ENCODE results near the gene HOXD3.

The HOXD3 gene

DNA sequence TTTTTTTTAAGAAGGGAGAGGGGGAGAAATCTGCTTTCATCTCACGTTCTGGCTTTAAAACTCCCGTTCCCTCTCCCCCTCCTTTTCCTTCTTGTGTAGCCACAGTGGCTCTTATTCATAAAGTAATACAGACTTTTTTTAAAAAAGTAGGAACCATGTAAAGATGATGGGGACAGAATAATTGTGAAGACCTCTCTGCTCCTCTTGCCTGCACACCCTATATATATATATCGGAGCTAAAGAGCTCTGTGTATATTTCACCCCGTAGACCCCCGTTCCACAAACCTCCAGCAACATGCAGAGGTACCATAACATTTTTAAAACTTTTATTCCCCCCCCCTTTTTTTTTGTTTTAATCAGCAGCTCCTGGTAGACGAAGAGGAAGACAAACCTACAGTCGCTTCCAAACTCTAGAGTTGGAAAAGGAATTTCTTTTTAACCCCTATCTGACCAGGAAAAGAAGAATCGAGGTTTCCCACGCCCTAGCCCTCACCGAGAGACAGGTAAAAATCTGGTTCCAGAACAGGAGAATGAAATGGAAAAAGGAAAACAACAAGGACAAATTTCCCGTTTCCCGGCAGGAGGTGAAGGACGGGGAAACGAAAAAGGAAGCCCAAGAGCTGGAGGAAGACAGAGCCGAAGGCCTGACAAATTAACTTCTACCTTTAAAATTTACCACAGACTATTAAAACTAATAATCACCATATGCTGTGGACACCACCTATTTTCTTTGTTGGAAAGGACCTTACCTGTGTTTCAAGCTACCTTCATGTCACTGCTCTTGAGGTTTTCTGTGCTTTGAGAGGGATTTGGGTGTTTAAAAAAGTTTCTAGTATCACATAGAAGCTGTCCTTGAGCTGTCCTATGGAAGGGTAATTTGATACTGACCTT, 25.9 kb upstream of the HOXD3 start:
- no peak for DNase-seq (ENCODE audit: low read depth)
- TF ChIP-seq, protein P1, sequence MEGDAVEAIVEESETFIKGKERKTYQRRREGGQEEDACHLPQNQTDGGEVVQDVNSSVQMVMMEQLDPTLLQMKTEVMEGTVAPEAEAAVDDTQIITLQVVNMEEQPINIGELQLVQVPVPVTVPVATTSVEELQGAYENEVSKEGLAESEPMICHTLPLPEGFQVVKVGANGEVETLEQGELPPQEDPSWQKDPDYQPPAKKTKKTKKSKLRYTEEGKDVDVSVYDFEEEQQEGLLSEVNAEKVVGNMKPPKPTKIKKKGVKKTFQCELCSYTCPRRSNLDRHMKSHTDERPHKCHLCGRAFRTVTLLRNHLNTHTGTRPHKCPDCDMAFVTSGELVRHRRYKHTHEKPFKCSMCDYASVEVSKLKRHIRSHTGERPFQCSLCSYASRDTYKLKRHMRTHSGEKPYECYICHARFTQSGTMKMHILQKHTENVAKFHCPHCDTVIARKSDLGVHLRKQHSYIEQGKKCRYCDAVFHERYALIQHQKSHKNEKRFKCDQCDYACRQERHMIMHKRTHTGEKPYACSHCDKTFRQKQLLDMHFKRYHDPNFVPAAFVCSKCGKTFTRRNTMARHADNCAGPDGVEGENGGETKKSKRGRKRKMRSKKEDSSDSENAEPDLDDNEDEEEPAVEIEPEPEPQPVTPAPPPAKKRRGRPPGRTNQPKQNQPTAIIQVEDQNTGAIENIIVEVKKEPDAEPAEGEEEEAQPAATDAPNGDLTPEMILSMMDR (IDR thresholded peaks at IDR 0.05; ENCODE audit: low read depth, low read length) = no peak
- TF ChIP-seq POLR2A (IDR thresholded peaks at IDR 0.05; ENCODE audit: extremely low read depth, insufficient read length) (no peak), MYC (IDR thresholded peaks at IDR 0.05; ENCODE audit: low read depth, low read length) (no peak)
- TF ChIP-seq, protein P2, sequence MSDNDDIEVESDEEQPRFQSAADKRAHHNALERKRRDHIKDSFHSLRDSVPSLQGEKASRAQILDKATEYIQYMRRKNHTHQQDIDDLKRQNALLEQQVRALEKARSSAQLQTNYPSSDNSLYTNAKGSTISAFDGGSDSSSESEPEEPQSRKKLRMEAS (IDR thresholded peaks at IDR 0.05; ENCODE audit: low read depth, low read length) = no peak
- H3K4me3 ChIP-seq (ENCODE audit: low read depth, low read length) = no peak overlapping the region

DNA sequence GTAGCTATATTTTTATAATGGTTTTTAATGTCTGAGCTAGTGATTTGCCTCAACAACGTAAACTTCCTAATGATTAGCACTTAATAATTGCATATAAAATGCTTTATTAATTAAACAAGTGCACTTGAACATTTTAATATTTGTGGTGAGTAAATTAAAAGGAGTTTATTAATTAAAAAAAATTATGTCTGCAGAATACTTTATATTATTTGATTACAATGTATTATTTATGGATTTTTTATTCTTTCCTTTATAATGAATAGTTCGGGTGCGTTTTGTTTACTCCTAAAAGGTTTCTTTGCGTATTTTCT, 25.3 kb upstream of the HOXD3 start:
- H3K4me3 ChIP-seq (ENCODE audit: low read depth, low read length) = no peak overlapping the region
- TF ChIP-seq MYC (IDR thresholded peaks at IDR 0.05; ENCODE audit: low read depth, low read length) (no peak), POLR2A (IDR thresholded peaks at IDR 0.05; ENCODE audit: extremely low read depth, insufficient read length) (no peak)
- TF ChIP-seq, protein P2 (IDR thresholded peaks at IDR 0.05; ENCODE audit: low read depth, low read length) = no peak
- TF ChIP-seq, protein P1 (IDR thresholded peaks at IDR 0.05; ENCODE audit: low read depth, low read length) = no peak
- no peak for DNase-seq (ENCODE audit: low read depth)

DNA sequence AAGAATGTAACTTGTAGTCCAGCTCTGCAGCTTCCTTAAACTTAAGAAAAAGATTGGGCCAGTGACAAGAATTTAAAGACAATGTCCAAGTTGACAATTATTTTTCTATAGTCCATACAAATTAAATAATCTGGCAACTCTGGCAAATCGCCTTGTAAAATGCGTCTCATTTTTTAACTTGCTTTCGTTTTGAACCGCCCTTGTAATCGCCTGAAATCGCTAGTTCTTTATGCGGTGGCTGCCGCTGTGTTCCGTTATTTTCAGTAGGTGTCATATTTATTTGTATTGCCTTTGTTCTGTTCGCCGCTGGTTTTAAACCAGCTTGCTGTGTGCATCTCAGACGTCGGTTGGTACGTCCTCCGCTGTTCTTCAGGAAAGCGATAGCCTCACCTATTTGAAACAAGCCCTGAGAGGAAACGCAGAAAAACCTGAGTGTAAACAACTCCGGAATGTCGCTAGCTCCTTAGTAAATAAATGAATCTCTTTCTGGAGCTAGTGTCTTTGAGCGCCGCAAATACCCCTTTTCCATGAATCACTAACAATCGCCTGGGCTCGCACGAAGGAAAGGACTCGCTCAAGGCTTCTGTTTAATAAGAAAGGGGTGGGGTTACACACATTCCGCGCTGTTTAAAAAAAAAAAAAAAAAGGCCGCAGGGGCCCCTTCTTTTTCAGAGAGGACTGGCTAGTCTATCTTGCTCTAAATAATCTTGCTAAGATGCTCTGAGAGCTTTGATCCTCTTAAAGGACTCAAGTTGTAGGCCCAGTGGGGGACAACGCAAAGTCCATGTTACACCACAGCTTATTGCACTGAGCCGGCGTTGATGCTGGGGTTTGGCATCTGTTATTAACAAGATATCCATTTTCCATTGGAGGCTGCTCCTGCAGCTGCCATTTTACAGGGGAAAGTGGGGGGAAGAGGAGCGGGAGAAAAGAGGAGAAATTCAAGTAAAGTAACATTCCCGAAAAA, 24.6 kb upstream of the HOXD3 start:
- H3K4me3 ChIP-seq (ENCODE audit: low read depth, low read length) = no peak overlapping the region

DNA sequence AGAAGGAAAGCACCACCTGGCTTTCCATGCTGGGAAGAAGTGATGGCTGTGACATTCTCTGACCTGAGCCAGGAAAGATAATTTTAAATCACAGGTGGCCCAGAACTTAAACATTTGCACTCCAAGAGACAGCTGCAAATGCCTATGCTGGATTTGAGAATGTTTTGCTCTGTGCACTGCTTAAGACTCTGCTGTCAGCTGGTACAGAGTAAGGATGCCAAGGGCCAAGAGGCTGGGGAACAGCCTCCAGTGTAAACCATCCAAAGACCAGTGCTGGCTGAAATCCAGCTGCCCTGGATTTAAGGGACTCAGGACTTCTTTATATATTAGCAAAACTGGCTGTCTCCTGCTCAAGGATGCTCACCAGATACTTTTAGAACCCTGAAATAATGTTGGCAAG, 23.7 kb upstream of the HOXD3 start:
- TF ChIP-seq MYC (IDR thresholded peaks at IDR 0.05; ENCODE audit: low read depth, low read length) = no peak
- TF ChIP-seq, protein P2 (IDR thresholded peaks at IDR 0.05; ENCODE audit: low read depth, low read length) = no peak
- no peak for DNase-seq (ENCODE audit: low read depth)
- H3K4me3 ChIP-seq (ENCODE audit: low read depth, low read length) = no peak overlapping the region

More for the DNA sequence above, 24.6 kb upstream of the HOXD3 start:
- no peak for DNase-seq (ENCODE audit: low read depth)
- no peak for TF ChIP-seq POLR2A (IDR thresholded peaks at IDR 0.05; ENCODE audit: extremely low read depth, insufficient read length)
- TF ChIP-seq, protein P2 (IDR thresholded peaks at IDR 0.05; ENCODE audit: low read depth, low read length) = no peak

DNA sequence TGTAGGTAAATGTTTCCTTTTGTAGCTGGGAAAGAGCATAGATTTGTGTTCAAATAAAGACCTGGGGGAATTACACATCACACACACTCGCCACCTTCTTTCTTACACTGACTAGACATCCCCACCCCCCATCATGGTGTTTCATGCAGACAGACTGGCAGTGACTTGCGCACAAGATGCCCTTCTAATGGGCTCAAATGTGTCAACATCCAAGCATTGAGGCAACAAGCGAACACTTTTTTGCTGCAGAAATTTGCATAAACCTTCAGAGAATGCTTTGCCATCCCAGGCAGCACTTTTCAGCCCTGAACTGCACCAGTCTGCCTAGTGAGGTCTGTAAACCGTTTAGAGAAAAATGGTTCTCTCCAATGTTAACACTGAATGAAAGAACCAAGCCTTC, 23.1 kb upstream of the HOXD3 start:
- DNase-seq (ENCODE audit: low read depth) = no peak
- H3K4me3 ChIP-seq (ENCODE audit: low read depth, low read length) = no peak overlapping the region
- TF ChIP-seq, protein P2 (IDR thresholded peaks at IDR 0.05; ENCODE audit: low read depth, low read length) = no peak
- TF ChIP-seq MYC (IDR thresholded peaks at IDR 0.05; ENCODE audit: low read depth, low read length) (no peak), POLR2A (IDR thresholded peaks at IDR 0.05; ENCODE audit: extremely low read depth, insufficient read length) (no peak)
- TF ChIP-seq, protein P1 (IDR thresholded peaks at IDR 0.05; ENCODE audit: low read depth, low read length) = no peak

DNA sequence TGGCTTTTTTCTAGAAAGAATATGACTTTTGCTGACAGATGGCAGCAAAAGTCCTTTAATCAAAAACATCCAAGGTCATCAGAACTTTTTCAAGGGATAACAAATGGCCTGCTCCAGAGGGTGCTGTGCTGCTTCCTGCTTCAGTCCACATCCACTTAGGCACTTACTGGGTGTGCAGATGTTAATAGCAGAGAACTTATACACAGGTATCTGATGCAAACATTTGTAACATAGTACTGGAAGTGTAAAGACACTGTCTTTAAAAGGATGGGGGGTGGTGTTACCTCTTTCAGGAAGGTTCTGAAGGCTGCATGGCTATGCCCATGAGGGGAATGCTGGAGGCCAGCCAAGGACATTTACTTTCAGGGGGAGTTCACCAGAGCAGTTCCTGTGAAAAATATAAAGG, 22.1 kb upstream of the HOXD3 start:
- TF ChIP-seq, protein P2 (IDR thresholded peaks at IDR 0.05; ENCODE audit: low read depth, low read length) = no peak
- TF ChIP-seq MYC (IDR thresholded peaks at IDR 0.05; ENCODE audit: low read depth, low read length) (no peak), POLR2A (IDR thresholded peaks at IDR 0.05; ENCODE audit: extremely low read depth, insufficient read length) (no peak)
- TF ChIP-seq, protein P1 (IDR thresholded peaks at IDR 0.05; ENCODE audit: low read depth, low read length) = no peak
- DNase-seq (ENCODE audit: low read depth) = no peak
- H3K4me3 ChIP-seq (ENCODE audit: low read depth, low read length) = no peak overlapping the region
